Cardiac fibroblast (primary cell): ENCODE measurements around the gene CPVL.

ENCODE experiments used
- DNase-seq, 2 donors: peaks; one replicate each; pipeline versions ENCODE4 v3.0.0 to v3.0.0-alpha.2; 2010; ENCODE audit warnings: low read depth in 2 of 2
- H3K4me3 ChIP-seq, 2 donors: replicated peaks in 1 of 2; 1 replicate in 1 of 2; 2 replicates in 1 of 2; pipeline ENCODE4 v1.5.1; 2011; ENCODE audit warnings: low read depth in 2 of 2, low read length in 2 of 2, mild to moderate bottlenecking in 2 of 2, moderate library complexity in 1 of 2
- TF ChIP-seq, protein P1 (sequence below): IDR thresholded peaks from one replicate; pipeline ENCODE4 v1.5.1; 2011; ENCODE audit warnings: low read depth, mild to moderate bottlenecking, low read length, inconsistent platforms

The CPVL gene

DNA sequence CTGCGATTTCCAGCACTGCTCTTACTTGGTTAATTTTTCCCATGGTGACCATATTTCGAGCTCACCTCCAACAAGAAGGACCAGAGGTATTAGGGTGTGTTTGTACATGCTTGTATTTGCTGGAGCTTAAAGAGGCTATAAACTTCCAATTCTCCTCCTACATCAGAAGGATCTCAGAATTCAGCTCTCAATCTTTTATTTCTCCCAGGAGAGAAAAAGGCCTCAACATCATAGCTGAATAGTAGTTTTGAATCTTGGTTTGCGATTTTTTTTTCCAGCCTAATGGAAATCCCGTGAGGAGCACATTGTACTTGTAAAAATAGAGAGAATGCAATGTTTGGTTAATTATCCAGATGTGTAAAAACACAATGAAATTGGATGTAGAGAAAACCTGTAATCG, 69.7 kb downstream of the CPVL start:
- no peak overlapping the region for H3K4me3 ChIP-seq
- no peak for DNase-seq
- TF ChIP-seq, protein P1, sequence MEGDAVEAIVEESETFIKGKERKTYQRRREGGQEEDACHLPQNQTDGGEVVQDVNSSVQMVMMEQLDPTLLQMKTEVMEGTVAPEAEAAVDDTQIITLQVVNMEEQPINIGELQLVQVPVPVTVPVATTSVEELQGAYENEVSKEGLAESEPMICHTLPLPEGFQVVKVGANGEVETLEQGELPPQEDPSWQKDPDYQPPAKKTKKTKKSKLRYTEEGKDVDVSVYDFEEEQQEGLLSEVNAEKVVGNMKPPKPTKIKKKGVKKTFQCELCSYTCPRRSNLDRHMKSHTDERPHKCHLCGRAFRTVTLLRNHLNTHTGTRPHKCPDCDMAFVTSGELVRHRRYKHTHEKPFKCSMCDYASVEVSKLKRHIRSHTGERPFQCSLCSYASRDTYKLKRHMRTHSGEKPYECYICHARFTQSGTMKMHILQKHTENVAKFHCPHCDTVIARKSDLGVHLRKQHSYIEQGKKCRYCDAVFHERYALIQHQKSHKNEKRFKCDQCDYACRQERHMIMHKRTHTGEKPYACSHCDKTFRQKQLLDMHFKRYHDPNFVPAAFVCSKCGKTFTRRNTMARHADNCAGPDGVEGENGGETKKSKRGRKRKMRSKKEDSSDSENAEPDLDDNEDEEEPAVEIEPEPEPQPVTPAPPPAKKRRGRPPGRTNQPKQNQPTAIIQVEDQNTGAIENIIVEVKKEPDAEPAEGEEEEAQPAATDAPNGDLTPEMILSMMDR = no peak

DNA sequence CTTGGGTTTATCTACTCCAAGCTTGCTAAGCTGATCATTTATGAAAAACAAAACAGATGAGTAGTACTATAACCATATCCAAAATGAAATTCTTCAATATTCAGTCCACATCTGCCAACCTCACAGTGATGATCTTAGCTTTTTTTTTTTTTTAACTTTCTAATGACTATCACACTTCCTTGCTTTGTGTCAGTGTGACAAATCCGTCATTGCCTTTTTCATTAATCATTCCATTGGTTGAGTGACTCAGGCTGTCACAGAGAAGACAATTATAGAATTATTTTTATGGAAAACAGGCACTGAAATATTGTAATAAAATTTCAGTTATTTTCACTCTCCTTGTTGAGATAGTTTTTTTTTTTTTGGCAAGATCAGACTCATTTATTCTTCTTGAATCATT, 70.7 kb downstream of the CPVL start:
- no peak for DNase-seq
- TF ChIP-seq, protein P1 = no peak
- H3K4me3 ChIP-seq = no peak overlapping the region

- TF ChIP-seq, protein P1 = no peak
- no peak overlapping the region for H3K4me3 ChIP-seq
- DNase-seq = no peak
These were observed 75.0 kb downstream of the CPVL start for GRCh38 chr7:29071203-29071874.

DNA sequence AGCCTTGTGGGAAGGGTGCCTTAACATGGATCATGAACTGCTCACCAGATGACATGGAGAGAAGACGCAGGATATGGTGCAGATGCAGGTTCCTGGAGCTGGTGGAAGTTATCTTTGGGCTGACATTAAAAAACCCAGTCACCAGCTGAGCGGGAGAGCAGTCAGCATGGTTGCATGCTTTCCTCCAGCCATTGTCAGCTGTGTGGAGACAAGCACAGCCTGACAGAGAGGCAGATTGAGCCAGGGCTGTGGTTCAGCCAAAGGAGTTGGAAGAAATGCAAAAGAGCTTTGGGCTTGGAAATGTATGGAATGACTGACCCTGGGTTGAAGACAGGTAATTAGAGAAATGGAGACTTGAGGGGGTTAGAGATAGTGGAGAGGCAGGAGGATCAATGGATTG, 79.7 kb downstream of the CPVL start:
- no peak for DNase-seq
- TF ChIP-seq, protein P1 = no peak
- H3K4me3 ChIP-seq = no peak overlapping the region

- DNase-seq = no peak
- TF ChIP-seq, protein P1 = no peak
These were observed 81.0 kb downstream of the CPVL start for GRCh38 chr7:29065181-29065857.

DNA sequence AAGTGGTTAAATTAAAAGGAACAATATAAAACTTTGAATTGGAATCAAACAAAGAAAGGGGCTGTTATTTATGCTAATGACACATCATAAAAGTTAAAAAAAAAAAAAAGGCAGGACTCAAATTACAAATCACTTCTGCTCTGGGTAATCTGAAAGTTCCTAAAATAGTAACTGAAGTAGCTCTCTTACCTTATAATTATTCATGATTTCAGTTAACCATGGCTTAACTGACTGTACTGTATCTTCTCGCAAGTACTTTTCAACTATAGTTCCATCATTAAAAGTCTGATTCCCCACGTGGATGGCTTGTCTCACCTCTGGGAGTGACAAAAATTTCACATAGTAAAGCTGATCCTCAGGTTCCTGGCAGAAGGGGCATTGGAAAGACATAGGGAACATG, 82.5 kb downstream of the CPVL start:
- H3K4me3 ChIP-seq = no peak overlapping the region
- TF ChIP-seq, protein P1 = no peak
- DNase-seq = no peak

More at GRCh38 chr7:29065181-29065857, 81.0 kb downstream of the CPVL start:
- no peak overlapping the region for H3K4me3 ChIP-seq
